OCI-LY1 (cell line): ENCODE measurements around the gene KLHL29.

Experiments
- CTCF ChIP-seq: fragments of 200-600 bp; sonication (generic), shearing (Covaris generic); IDR thresholded peaks from 2 replicates; pipeline ENCODE4 v1.5.1; 2017; ENCODE audit warnings: mild to moderate bottlenecking, antibody characterized with exemption, low read length, moderate library complexity, mixed read lengths
- EZH2 ChIP-seq: fragments of 200-600 bp; sonication (generic), shearing (Covaris generic); IDR thresholded peaks from 2 replicates; pipeline ENCODE4 v1.8.0; 2017; ENCODE audit warnings: borderline replicate concordance, mixed run types, mild to moderate bottlenecking, antibody characterized with exemption, low read length, moderate library complexity, mixed read lengths

GRCh38 chr2:23719716-23720115 lies 334.7 kb downstream of the KLHL29 start:
- TF ChIP-seq CTCF = no peak
- TF ChIP-seq EZH2 = no peak
